Measurements from ENCODE around the gene PRRT4. TPM values are rescaled to one million over a fixed set of nuclear protein-coding genes. Genes with fewer than 3 reads are reported as not detected.

PRRT4 gene
- total RNA-seq, 4 donors from 2014 or later, result 0.42 to 1.8 (median 0.78) TPM; not detected in 1

DNA sequence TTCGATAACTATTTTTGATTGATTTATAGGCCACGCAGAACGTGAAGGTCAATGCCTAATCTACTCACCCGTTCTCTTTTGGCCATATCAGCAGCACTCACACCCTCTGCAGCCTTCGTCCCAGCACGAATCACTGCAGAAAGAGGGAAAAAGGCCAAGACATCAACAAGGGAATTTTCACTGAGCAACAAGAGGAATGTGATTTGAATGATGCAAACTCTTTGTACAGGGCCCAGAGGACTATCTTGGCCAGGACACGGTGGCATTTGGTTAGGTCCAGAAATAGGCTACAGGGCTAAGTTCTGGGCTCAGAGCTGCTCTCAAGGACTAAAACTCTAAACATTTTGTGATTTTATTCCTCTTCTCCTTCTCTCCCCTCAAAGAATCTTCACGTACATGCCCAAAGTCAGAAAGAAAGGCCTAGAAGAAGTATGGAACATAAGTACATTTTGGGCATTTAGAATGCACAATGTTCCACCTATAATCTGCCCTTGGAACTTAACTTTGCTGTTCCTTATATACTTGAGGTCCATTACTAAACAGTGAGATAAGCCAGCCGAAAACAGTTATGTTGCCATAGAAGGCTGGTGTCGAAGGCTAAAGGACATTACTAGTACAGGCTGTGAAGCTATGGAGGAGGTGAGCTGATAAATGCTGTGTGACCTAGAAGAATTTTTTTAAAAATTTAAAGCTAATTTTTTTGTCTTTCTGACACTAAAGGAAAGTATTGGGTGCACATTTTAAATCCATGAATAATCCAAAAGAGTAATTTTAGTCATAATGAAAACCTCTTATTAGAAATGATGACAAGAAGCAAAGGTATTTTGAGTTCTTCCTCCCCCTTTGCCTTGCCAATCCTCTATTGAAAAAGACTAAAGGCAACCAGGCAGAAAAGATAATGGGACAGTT is 37.8 kb downstream of the PRRT4 start:
- Histone ChIP-seq H3K4me1 (peaks cover 0 to 3% (median 0%) of the 10 kb centered on the region in 4 donors), H3K9me3 (no peaks in the 10 kb centered on the region), H3K27ac (replicated peaks in 1 of 4) (no peak overlapping the region), H3K36me3 (peaks cover 64 to 100% (median 89%) of the 10 kb centered on the region in 4 donors), H3K27me3 (no peaks in the 10 kb centered on the region), H3K4me3 (no peak overlapping the region)
- no peak for DNase-seq (ENCODE audit: extremely low spot score)
- WGBS, result 76% methylated on average over 10 of the region's 10 CpGs
- intact Hi-C loops (cut with DNase I), result no loop called here
- TF ChIP-seq EP300 (IDR thresholded peaks at IDR 0.05) (no peak), POLR2A (IDR thresholded peaks at IDR 0.05; ENCODE audit: low read depth) (no peak), POLR2AphosphoS5 (IDR thresholded peaks at IDR 0.05) (no peak)
- TF ChIP-seq, protein P1, sequence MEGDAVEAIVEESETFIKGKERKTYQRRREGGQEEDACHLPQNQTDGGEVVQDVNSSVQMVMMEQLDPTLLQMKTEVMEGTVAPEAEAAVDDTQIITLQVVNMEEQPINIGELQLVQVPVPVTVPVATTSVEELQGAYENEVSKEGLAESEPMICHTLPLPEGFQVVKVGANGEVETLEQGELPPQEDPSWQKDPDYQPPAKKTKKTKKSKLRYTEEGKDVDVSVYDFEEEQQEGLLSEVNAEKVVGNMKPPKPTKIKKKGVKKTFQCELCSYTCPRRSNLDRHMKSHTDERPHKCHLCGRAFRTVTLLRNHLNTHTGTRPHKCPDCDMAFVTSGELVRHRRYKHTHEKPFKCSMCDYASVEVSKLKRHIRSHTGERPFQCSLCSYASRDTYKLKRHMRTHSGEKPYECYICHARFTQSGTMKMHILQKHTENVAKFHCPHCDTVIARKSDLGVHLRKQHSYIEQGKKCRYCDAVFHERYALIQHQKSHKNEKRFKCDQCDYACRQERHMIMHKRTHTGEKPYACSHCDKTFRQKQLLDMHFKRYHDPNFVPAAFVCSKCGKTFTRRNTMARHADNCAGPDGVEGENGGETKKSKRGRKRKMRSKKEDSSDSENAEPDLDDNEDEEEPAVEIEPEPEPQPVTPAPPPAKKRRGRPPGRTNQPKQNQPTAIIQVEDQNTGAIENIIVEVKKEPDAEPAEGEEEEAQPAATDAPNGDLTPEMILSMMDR (IDR thresholded peaks at IDR 0.05), result no peak

DNA sequence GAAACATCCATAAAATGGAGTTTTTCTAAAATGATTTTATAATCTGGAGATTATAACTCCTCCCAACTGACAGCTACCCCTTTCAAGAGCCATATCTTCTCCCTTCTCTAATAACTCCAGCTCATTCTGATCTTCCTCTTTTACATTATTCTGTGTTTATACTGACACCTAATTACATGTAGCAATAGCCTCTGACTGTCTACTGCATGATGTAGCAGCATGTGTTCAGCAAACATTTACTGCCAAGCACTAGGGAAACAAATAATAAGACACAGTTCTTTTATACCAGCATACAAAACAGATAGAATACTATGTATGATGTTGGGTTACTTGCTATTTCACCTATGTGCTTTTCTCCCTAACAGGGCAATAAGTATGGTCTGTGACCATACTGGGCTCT is 38.5 kb downstream of the PRRT4 start:
- H3K36me3 ChIP-seq, result peaks cover 70 to 100% (median 87%) of the 10 kb centered on the region in 4 donors
- intact Hi-C loops (cut with DNase I), result no loop called here
- TF ChIP-seq POLR2A (IDR thresholded peaks at IDR 0.05; ENCODE audit: low read depth) (no peak), POLR2AphosphoS5 (IDR thresholded peaks at IDR 0.05) (no peak)
- H3K4me1 ChIP-seq, result peaks cover 0 to 3% (median 0%) of the 10 kb centered on the region in 4 donors
- no peaks in the 10 kb centered on the region for H3K27me3 ChIP-seq
- H3K4me3 ChIP-seq, result no peak overlapping the region
- no peak for DNase-seq (ENCODE audit: extremely low spot score)
- H3K9me3 ChIP-seq, result no peaks in the 10 kb centered on the region
- no peak overlapping the region for H3K27ac ChIP-seq (replicated peaks in 1 of 4)

DNA sequence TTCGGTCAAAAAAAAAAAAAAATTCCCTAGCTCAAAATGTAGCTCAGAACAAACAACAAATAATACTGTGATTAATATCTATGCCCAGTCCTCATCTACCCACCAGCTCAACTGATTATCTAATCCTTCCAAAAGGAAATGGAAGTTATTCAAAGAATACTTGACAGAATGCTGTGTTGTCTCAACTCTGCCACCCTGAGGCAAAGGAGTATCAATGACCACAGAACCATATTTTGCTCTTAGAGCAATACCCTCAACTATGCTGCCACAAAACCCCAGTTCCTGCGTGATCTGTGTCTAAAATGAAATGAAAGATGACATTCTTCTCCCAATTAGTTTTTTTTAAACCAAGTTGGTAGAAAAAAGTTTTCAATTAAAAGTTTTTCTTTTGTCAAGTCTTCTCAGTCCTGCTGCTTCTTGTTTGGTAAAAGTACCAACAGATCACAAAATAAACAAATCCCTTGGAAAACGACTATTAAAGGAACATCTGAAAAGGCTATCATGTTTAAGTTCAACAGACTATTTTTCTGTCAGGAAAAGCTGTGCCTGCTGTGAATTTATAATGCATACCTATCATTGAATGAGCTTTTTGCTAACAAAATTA is 39.3 kb downstream of the PRRT4 start:
- intact Hi-C loops (cut with DNase I), result no loop called here
- TF ChIP-seq POLR2A (IDR thresholded peaks at IDR 0.05; ENCODE audit: low read depth) (no peak), POLR2AphosphoS5 (IDR thresholded peaks at IDR 0.05) (no peak)
- TF ChIP-seq, protein P1 (IDR thresholded peaks at IDR 0.05), result peak in 1 of 3 experiments; percentile 27
- Histone ChIP-seq H3K9me3 (no peaks in the 10 kb centered on the region), H3K4me1 (peaks cover 0 to 3% (median 0%) of the 10 kb centered on the region in 4 donors), H3K4me3 (no peak overlapping the region), H3K36me3 (peaks cover 79 to 100% (median 88%) of the 10 kb centered on the region in 4 donors), H3K27ac (replicated peaks in 1 of 4) (no peak overlapping the region), H3K27me3 (no peaks in the 10 kb centered on the region)
- 72% methylated on average over 3 of the region's 3 CpGs for WGBS
- no peak for DNase-seq (ENCODE audit: extremely low spot score)

DNA sequence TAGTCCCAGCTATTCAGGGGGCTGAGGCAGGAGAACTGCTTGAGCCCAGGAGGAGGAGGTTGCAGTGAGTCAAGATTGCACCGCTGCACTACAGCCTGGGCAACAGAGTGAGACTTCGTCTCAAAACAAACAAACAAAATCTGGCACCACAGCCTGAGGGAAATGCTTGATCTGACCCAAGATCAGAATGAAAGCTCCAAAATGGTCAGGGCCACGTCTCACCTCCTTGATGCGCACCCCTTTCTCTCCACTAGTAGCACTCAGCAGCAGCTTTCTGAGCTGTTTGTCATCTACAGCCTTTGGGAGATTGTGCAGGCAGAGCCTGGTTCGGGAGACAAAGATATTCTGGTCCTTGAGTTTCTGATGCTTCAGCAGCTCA is 40.5 kb downstream of the PRRT4 start:
- Histone ChIP-seq H3K27ac (replicated peaks in 1 of 4) (no peak overlapping the region), H3K36me3 (peaks cover 89 to 100% (median 90%) of the 10 kb centered on the region in 4 donors), H3K4me1 (peaks cover 0 to 3% (median 0%) of the 10 kb centered on the region in 4 donors), H3K9me3 (no peaks in the 10 kb centered on the region), H3K4me3 (no peak overlapping the region), H3K27me3 (no peaks in the 10 kb centered on the region)
- intact Hi-C loops (cut with DNase I), result no loop called here
- DNase-seq (ENCODE audit: extremely low spot score), result peak; percentile 68
- 93% methylated on average over 4 of the region's 5 CpGs for WGBS
- TF ChIP-seq POLR2AphosphoS5 (IDR thresholded peaks at IDR 0.05) (no peak), POLR2A (IDR thresholded peaks at IDR 0.05; ENCODE audit: low read depth) (no peak), EP300 (IDR thresholded peaks at IDR 0.05) (no peak)

DNA sequence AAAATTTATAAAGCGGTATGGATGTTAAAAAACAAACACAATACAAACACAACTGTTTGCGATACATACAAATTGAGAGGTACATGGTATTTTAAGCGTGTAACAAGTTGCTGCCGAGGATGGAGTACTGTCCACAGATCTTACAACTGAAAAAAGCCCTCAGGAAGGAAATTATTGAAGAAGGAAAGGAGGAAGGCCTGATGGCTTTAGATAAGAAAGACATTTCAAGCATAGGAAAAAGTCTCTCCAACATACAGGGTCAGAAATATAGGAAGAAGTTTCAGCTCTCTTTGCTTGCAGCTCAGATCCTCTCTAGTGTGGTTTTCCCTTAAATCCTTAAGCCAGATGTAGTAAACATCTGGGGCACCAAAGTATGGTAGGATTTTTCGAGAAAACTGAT is 42.8 kb downstream of the PRRT4 start:
- H3K4me3 ChIP-seq, result no peak overlapping the region
- no peak overlapping the region for H3K27ac ChIP-seq (replicated peaks in 1 of 4)
- H3K36me3 ChIP-seq, result peaks cover 86 to 100% (median 87%) of the 10 kb centered on the region in 4 donors
- no peaks in the 10 kb centered on the region for H3K27me3 ChIP-seq
- no peak for DNase-seq (ENCODE audit: extremely low spot score)
- peaks cover 0 to 3% (median 0%) of the 10 kb centered on the region in 4 donors for H3K4me1 ChIP-seq
- TF ChIP-seq EP300 (IDR thresholded peaks at IDR 0.05) (no peak), POLR2AphosphoS5 (IDR thresholded peaks at IDR 0.05) (no peak), POLR2A (IDR thresholded peaks at IDR 0.05; ENCODE audit: low read depth) (no peak)
- TF ChIP-seq, protein P1 (IDR thresholded peaks at IDR 0.05), result no peak
- intact Hi-C loops (cut with DNase I), result no loop called here
- 83% methylated on average over 5 of the region's 5 CpGs for WGBS
- H3K9me3 ChIP-seq, result no peaks in the 10 kb centered on the region
